Mammary epithelial cell (primary cell): Measurements from ENCODE around the gene MTX1.

Experiments used
- CTCF ChIP-seq, 2 donors: IDR thresholded peaks in 1 of 2; conservative IDR thresholded peaks in 1 of 2; 2 replicates each; pipeline ENCODE4 v1.5.1; 2011 to 2012; ENCODE audit warnings: inconsistent platforms in 2 of 2, low read length in 2 of 2, mild to moderate bottlenecking in 2 of 2, control low read depth in 1 of 2, low read depth in 1 of 2; ENCODE audit not compliant: insufficient read depth in 1 of 2; ENCODE audit errors: extremely low read depth in 1 of 2
- EZH2 ChIP-seq: IDR thresholded peaks from 2 replicates; pipeline ENCODE4 v1.6.1; 2012; ENCODE audit warnings: low read length, inconsistent platforms, borderline replicate concordance

GRCh38 chr1:155168456-155169210 lies 39.9 kb upstream of the MTX1 start:
- TF ChIP-seq CTCF (conservative IDR thresholded peaks at IDR 0.05 in 1 of 2, IDR thresholded peaks at IDR 0.05 in 1 of 2; ENCODE audit: extremely low read depth in 1 of 2, insufficient read depth in 1 of 2, low read depth in 1 of 2, low read length in 2 of 2), result no peak
- TF ChIP-seq EZH2, result no peak
